ENCODE results near the gene PRKG2.

The PRKG2 gene

GRCh38 chr4:81152839-81153713, 61.9 kb downstream of the PRKG2 start:
- H3K36me3 ChIP-seq (ENCODE audit: insufficient read depth, low read length), result no peaks in the 10 kb centered on the region
- H3K4me3 ChIP-seq, result no peak overlapping the region
- H3K27ac ChIP-seq, result no peak overlapping the region
- TF ChIP-seq EZH2 (IDR thresholded peaks at IDR 0.05) (no peak), POLR2AphosphoS5 (IDR thresholded peaks at IDR 0.05; ENCODE audit: borderline replicate concordance, low read depth, low read length) (no peak), FOXP2 (optimal IDR thresholded peaks at IDR 0.05; ENCODE audit: control extremely low read depth, extremely low read length, insufficient read depth) (no peak)
- H3K9me3 ChIP-seq (ENCODE audit: low read depth, low read length), result no peaks in the 10 kb centered on the region
- DNase-seq (ENCODE audit: low read depth, low spot score), result no peak
- no peak overlapping the region for H3K9ac ChIP-seq (ENCODE audit: insufficient read length)

- Histone ChIP-seq H3K27ac (no peak overlapping the region), H3K9me3 (ENCODE audit: low read depth, low read length) (no peaks in the 10 kb centered on the region), H3K4me3 (no peak overlapping the region), H3K36me3 (ENCODE audit: insufficient read depth, low read length) (no peaks in the 10 kb centered on the region), H3K9ac (ENCODE audit: insufficient read length) (no peak overlapping the region)
- DNase-seq (ENCODE audit: low read depth, low spot score), result no peak
- TF ChIP-seq FOXP2 (optimal IDR thresholded peaks at IDR 0.05; ENCODE audit: control extremely low read depth, extremely low read length, insufficient read depth) (no peak), POLR2AphosphoS5 (IDR thresholded peaks at IDR 0.05; ENCODE audit: borderline replicate concordance, low read depth, low read length) (no peak), EZH2 (IDR thresholded peaks at IDR 0.05) (no peak)
Observed at GRCh38 chr4:81149976-81150375, 65.0 kb downstream of the PRKG2 start.

GRCh38 chr4:81148576-81148975, 66.4 kb downstream of the PRKG2 start:
- Histone ChIP-seq H3K4me3 (no peak overlapping the region), H3K27ac (no peak overlapping the region), H3K9me3 (ENCODE audit: low read depth, low read length) (no peaks in the 10 kb centered on the region), H3K9ac (ENCODE audit: insufficient read length) (no peak overlapping the region), H3K36me3 (ENCODE audit: insufficient read depth, low read length) (no peaks in the 10 kb centered on the region)
- no peak for DNase-seq (ENCODE audit: low read depth, low spot score)
- no peak for TF ChIP-seq POLR2AphosphoS5 (IDR thresholded peaks at IDR 0.05; ENCODE audit: borderline replicate concordance, low read depth, low read length)
- TF ChIP-seq FOXP2 (optimal IDR thresholded peaks at IDR 0.05; ENCODE audit: control extremely low read depth, extremely low read length, insufficient read depth), result no peak
- no peak for TF ChIP-seq EZH2 (IDR thresholded peaks at IDR 0.05)

GRCh38 chr4:81146466-81146865, 68.6 kb downstream of the PRKG2 start:
- no peak overlapping the region for H3K27ac ChIP-seq
- H3K9ac ChIP-seq (ENCODE audit: insufficient read length), result no peak overlapping the region
- H3K4me3 ChIP-seq, result no peak overlapping the region
- no peaks in the 10 kb centered on the region for H3K9me3 ChIP-seq (ENCODE audit: low read depth, low read length)
- DNase-seq (ENCODE audit: low read depth, low spot score), result no peak
- TF ChIP-seq FOXP2 (optimal IDR thresholded peaks at IDR 0.05; ENCODE audit: control extremely low read depth, extremely low read length, insufficient read depth), result no peak
- no peak for TF ChIP-seq POLR2AphosphoS5 (IDR thresholded peaks at IDR 0.05; ENCODE audit: borderline replicate concordance, low read depth, low read length)
- no peak for TF ChIP-seq EZH2 (IDR thresholded peaks at IDR 0.05)
- no peaks in the 10 kb centered on the region for H3K36me3 ChIP-seq (ENCODE audit: insufficient read depth, low read length)

- Histone ChIP-seq H3K36me3 (ENCODE audit: insufficient read depth, low read length) (no peaks in the 10 kb centered on the region), H3K9me3 (ENCODE audit: low read depth, low read length) (no peaks in the 10 kb centered on the region), H3K9ac (ENCODE audit: insufficient read length) (no peak overlapping the region), H3K4me3 (no peak overlapping the region), H3K27ac (no peak overlapping the region)
- TF ChIP-seq FOXP2 (optimal IDR thresholded peaks at IDR 0.05; ENCODE audit: control extremely low read depth, extremely low read length, insufficient read depth), result no peak
- DNase-seq (ENCODE audit: low read depth, low spot score), result no peak
Observed at GRCh38 chr4:81143183-81143582, 71.8 kb downstream of the PRKG2 start.

- H3K27ac ChIP-seq, result no peak overlapping the region
- DNase-seq (ENCODE audit: low read depth, low spot score), result no peak
- no peak overlapping the region for H3K4me3 ChIP-seq
- no peaks in the 10 kb centered on the region for H3K36me3 ChIP-seq (ENCODE audit: insufficient read depth, low read length)
- no peak overlapping the region for H3K9ac ChIP-seq (ENCODE audit: insufficient read length)
- H3K9me3 ChIP-seq (ENCODE audit: low read depth, low read length), result no peaks in the 10 kb centered on the region
- TF ChIP-seq POLR2AphosphoS5 (IDR thresholded peaks at IDR 0.05; ENCODE audit: borderline replicate concordance, low read depth, low read length) (peak; percentile 26; the same call in 1 of the 2 replicates), FOXP2 (optimal IDR thresholded peaks at IDR 0.05; ENCODE audit: control extremely low read depth, extremely low read length, insufficient read depth) (no peak), EZH2 (IDR thresholded peaks at IDR 0.05) (no peak)
Observed at GRCh38 chr4:81142744-81143143, 72.3 kb downstream of the PRKG2 start.

GRCh38 chr4:81137894-81138293, 77.1 kb downstream of the PRKG2 start:
- TF ChIP-seq FOXP2 (optimal IDR thresholded peaks at IDR 0.05; ENCODE audit: control extremely low read depth, extremely low read length, insufficient read depth) (no peak), EZH2 (IDR thresholded peaks at IDR 0.05) (no peak), POLR2AphosphoS5 (IDR thresholded peaks at IDR 0.05; ENCODE audit: borderline replicate concordance, low read depth, low read length) (no peak)
- H3K9me3 ChIP-seq (ENCODE audit: low read depth, low read length), result no peaks in the 10 kb centered on the region
- no peak overlapping the region for H3K27ac ChIP-seq
- no peaks in the 10 kb centered on the region for H3K36me3 ChIP-seq (ENCODE audit: insufficient read depth, low read length)
- DNase-seq (ENCODE audit: low read depth, low spot score), result no peak
- H3K4me3 ChIP-seq, result no peak overlapping the region
- no peak overlapping the region for H3K9ac ChIP-seq (ENCODE audit: insufficient read length)

GRCh38 chr4:81137446-81137845, 77.6 kb downstream of the PRKG2 start:
- Histone ChIP-seq H3K9me3 (ENCODE audit: low read depth, low read length) (no peaks in the 10 kb centered on the region), H3K9ac (ENCODE audit: insufficient read length) (no peak overlapping the region), H3K4me3 (no peak overlapping the region), H3K36me3 (ENCODE audit: insufficient read depth, low read length) (no peaks in the 10 kb centered on the region), H3K27ac (no peak overlapping the region)
- peak; percentile 74 for DNase-seq (ENCODE audit: low read depth, low spot score)
- TF ChIP-seq FOXP2 (optimal IDR thresholded peaks at IDR 0.05; ENCODE audit: control extremely low read depth, extremely low read length, insufficient read depth) (no peak), EZH2 (IDR thresholded peaks at IDR 0.05) (no peak), POLR2AphosphoS5 (IDR thresholded peaks at IDR 0.05; ENCODE audit: borderline replicate concordance, low read depth, low read length) (no peak)

Measured in SK-N-MC (cell line).